ENCODE data around the gene ZEB1. TPM values are rescaled to one million over a fixed set of nuclear protein-coding genes. Genes with fewer than 3 reads are reported as not detected.

ZEB1 gene
- total and polyA plus RNA-seq, 10 of the 15 experiments (the other 5 are each of a cell fraction or from before 2014, with no cell fraction given) = 10.4 to 35.6 (median 24.5) TPM

- Histone ChIP-seq H3K27ac (ENCODE audit: control insufficient read depth, insufficient read depth) (peak overlapping the region; percentile 43; the same call in 1 of the 2 replicates), H2AFZ (ENCODE audit: control insufficient read depth, low read depth, low read length) (no peak overlapping the region), H4K20me1 (ENCODE audit: control insufficient read depth, insufficient read depth) (no peaks in the 10 kb centered on the region), H3K4me1 (ENCODE audit: control insufficient read depth, insufficient read depth, low read length) (peaks cover 25% of the 10 kb centered on the region), H3K4me2 (ENCODE audit: control insufficient read depth, insufficient read depth) (peak overlapping the region; percentile 43), H3K9me3 (replicated peaks; ENCODE audit: control insufficient read depth, insufficient read depth, low read length) (peaks cover 4% of the 10 kb centered on the region), H3K9ac (ENCODE audit: control insufficient read depth, insufficient read depth, low read length) (no peak overlapping the region), H3K36me3 (ENCODE audit: control insufficient read depth in 2 of 2, insufficient read depth in 2 of 2, low read length in 1 of 2) (peaks cover 0 to 8% of the 10 kb centered on the region in 2 experiments; a peak in 2 of 4 replicates), H3K79me2 (ENCODE audit: control insufficient read depth, insufficient read depth, low read length) (peaks cover 94% of the 10 kb centered on the region), H3K27me3 (replicated peaks in 1 of 2; ENCODE audit: control insufficient read depth in 2 of 2, insufficient read depth in 2 of 2, low read length in 1 of 2) (no peaks in the 10 kb centered on the region), H3K4me3 (no peak overlapping the region; the same call in 1 of the 2 replicates)
- SMC1A ChIA-PET (ENCODE audit: uncharacterized antibody, unreplicated experiment) = interaction anchor here (0.9 to 10.2 kb wide), 11 partner anchors 7 to 264 kb away, joined by 3 to 94 read pairs (median 4); no protein-coding TSS in a partner anchor
- no TSS peak for BruUV-seq (replicated peaks)
- CTCF ChIA-PET = interaction anchor here (1.3 to 4.9 kb wide), 4 partner anchors 9 to 15 kb away, joined by 4 to 29 read pairs (median 12); no protein-coding TSS in a partner anchor
- in situ Hi-C loops (cut with MboI) = no loop called here
- intact Hi-C loops (cut with micrococcal nuclease; ENCODE audit: unreplicated experiment) = no loop called here
- POLR2A ChIA-PET = no interaction called here
- ATAC-seq (peak; percentile 36), DNase-seq (ENCODE audit: low read depth, low spot score) (no peak), FAIRE-seq (no peak)
- RAD21 ChIA-PET (ENCODE audit: unreplicated experiment) = interaction anchor here (0.7 to 1.5 kb wide), 5 partner anchors 10 to 47 kb away, joined by 3 to 4 read pairs (median 3); no protein-coding TSS in a partner anchor
- TF ChIP-seq, protein P1, sequence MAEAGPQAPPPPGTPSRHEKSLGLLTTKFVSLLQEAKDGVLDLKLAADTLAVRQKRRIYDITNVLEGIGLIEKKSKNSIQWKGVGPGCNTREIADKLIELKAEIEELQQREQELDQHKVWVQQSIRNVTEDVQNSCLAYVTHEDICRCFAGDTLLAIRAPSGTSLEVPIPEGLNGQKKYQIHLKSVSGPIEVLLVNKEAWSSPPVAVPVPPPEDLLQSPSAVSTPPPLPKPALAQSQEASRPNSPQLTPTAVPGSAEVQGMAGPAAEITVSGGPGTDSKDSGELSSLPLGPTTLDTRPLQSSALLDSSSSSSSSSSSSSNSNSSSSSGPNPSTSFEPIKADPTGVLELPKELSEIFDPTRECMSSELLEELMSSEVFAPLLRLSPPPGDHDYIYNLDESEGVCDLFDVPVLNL (IDR thresholded peaks at IDR 0.05; ENCODE audit: low read depth, low read length) = no peak
- TF ChIP-seq NBN (IDR thresholded peaks at IDR 0.05) = no peak
- TF ChIP-seq, protein P2, sequence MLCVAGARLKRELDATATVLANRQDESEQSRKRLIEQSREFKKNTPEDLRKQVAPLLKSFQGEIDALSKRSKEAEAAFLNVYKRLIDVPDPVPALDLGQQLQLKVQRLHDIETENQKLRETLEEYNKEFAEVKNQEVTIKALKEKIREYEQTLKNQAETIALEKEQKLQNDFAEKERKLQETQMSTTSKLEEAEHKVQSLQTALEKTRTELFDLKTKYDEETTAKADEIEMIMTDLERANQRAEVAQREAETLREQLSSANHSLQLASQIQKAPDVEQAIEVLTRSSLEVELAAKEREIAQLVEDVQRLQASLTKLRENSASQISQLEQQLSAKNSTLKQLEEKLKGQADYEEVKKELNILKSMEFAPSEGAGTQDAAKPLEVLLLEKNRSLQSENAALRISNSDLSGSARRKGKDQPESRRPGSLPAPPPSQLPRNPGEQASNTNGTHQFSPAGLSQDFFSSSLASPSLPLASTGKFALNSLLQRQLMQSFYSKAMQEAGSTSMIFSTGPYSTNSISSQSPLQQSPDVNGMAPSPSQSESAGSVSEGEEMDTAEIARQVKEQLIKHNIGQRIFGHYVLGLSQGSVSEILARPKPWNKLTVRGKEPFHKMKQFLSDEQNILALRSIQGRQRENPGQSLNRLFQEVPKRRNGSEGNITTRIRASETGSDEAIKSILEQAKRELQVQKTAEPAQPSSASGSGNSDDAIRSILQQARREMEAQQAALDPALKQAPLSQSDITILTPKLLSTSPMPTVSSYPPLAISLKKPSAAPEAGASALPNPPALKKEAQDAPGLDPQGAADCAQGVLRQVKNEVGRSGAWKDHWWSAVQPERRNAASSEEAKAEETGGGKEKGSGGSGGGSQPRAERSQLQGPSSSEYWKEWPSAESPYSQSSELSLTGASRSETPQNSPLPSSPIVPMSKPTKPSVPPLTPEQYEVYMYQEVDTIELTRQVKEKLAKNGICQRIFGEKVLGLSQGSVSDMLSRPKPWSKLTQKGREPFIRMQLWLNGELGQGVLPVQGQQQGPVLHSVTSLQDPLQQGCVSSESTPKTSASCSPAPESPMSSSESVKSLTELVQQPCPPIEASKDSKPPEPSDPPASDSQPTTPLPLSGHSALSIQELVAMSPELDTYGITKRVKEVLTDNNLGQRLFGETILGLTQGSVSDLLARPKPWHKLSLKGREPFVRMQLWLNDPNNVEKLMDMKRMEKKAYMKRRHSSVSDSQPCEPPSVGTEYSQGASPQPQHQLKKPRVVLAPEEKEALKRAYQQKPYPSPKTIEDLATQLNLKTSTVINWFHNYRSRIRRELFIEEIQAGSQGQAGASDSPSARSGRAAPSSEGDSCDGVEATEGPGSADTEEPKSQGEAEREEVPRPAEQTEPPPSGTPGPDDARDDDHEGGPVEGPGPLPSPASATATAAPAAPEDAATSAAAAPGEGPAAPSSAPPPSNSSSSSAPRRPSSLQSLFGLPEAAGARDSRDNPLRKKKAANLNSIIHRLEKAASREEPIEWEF (IDR thresholded peaks at IDR 0.05; ENCODE audit: insufficient replicate concordance, low read depth, low read length) = no peak
- TF ChIP-seq POU2F2 (IDR thresholded peaks at IDR 0.05; ENCODE audit: borderline replicate concordance, low read depth, low read length) = no peak
- no peak for TF ChIP-seq BCL3 (IDR thresholded peaks at IDR 0.05; ENCODE audit: borderline replicate concordance, insufficient read depth, low read depth, low read length, poor library complexity, severe bottlenecking)
- TF ChIP-seq POLR2A (IDR thresholded peaks at IDR 0.05; ENCODE audit: low read depth, low read length) = no peak
- no peak for TF ChIP-seq RUNX3 (IDR thresholded peaks at IDR 0.05; ENCODE audit: low read length)
- TF ChIP-seq CEBPZ (IDR thresholded peaks at IDR 0.05; ENCODE audit: low read depth, low read length) = no peak
- TF ChIP-seq, protein P3, sequence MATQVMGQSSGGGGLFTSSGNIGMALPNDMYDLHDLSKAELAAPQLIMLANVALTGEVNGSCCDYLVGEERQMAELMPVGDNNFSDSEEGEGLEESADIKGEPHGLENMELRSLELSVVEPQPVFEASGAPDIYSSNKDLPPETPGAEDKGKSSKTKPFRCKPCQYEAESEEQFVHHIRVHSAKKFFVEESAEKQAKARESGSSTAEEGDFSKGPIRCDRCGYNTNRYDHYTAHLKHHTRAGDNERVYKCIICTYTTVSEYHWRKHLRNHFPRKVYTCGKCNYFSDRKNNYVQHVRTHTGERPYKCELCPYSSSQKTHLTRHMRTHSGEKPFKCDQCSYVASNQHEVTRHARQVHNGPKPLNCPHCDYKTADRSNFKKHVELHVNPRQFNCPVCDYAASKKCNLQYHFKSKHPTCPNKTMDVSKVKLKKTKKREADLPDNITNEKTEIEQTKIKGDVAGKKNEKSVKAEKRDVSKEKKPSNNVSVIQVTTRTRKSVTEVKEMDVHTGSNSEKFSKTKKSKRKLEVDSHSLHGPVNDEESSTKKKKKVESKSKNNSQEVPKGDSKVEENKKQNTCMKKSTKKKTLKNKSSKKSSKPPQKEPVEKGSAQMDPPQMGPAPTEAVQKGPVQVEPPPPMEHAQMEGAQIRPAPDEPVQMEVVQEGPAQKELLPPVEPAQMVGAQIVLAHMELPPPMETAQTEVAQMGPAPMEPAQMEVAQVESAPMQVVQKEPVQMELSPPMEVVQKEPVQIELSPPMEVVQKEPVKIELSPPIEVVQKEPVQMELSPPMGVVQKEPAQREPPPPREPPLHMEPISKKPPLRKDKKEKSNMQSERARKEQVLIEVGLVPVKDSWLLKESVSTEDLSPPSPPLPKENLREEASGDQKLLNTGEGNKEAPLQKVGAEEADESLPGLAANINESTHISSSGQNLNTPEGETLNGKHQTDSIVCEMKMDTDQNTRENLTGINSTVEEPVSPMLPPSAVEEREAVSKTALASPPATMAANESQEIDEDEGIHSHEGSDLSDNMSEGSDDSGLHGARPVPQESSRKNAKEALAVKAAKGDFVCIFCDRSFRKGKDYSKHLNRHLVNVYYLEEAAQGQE (IDR thresholded peaks at IDR 0.05; ENCODE audit: low read depth, low read length) = no peak
Observed at GRCh38 chr10:31340343-31340742, 21.3 kb downstream of the ZEB1 start.
